Skeletal muscle tissue (tissue), 4 donors: ENCODE measurements around the gene PRR14L. TPM values are rescaled to one million over a fixed set of nuclear protein-coding genes. Genes with fewer than 3 reads are reported as not detected.
"Not testable (repeated sequence)": the region's sequence is repeated elsewhere in the genome, so short reads cannot be mapped to it uniquely, and the experiment has no call there.

Source experiments
- H3K27ac ChIP-seq: one replicate; pipeline ENCODE4 v1.7.0; 2013; ENCODE audit warnings: mild to moderate bottlenecking, low read depth, low read length, inconsistent platforms
- H3K27me3 ChIP-seq, 3 donors: one replicate each; pipeline ENCODE4 v1.7.0; 2013; ENCODE audit warnings: low read length in 3 of 3; ENCODE audit not compliant: control insufficient read depth in 3 of 3, insufficient read depth in 3 of 3
- H3K36me3 ChIP-seq, 3 donors: one replicate each; pipeline ENCODE4 v1.7.0; 2013; ENCODE audit warnings: low read length in 3 of 3; ENCODE audit not compliant: control insufficient read depth in 3 of 3, insufficient read depth in 3 of 3
- H3K4me1 ChIP-seq, 3 donors: one replicate each; pipeline ENCODE4 v1.7.0; 2013; ENCODE audit warnings: low read length in 3 of 3, mild to moderate bottlenecking in 3 of 3; ENCODE audit not compliant: control insufficient read depth in 3 of 3, insufficient read depth in 3 of 3
- H3K4me3 ChIP-seq, 3 donors: one replicate each; pipeline ENCODE4 v1.7.0; 2013; ENCODE audit warnings: low read length in 3 of 3
- H3K9ac ChIP-seq, 3 donors: one replicate each; pipeline ENCODE4 v1.7.0; 2013; ENCODE audit warnings: low read length in 3 of 3, mild to moderate bottlenecking in 3 of 3, moderate library complexity in 2 of 3, low read depth in 1 of 3
- H3K9me3 ChIP-seq, 3 donors: one replicate each; pipeline ENCODE4 v1.7.0; 2013; ENCODE audit warnings: low read length in 3 of 3; ENCODE audit not compliant: control insufficient read depth in 3 of 3
- total RNA-seq: library from RNA; depleted of rRNA; stranded (reverse); fragments of >200 nt; gene quantifications from one replicate; pipeline ENCODE4 v1.2.3, GENCODE V29; 2014
- donor health status: Osteomylitis.

PRR14L gene
- total RNA-seq, 1 donor from 2014 or later = 16.7 TPM

GRCh38 chr22:31742682-31743081, 7.2 kb downstream of the PRR14L start:
- no peaks in the 10 kb centered on the region for H3K27me3 ChIP-seq
- no peak overlapping the region for H3K27ac ChIP-seq
- no peaks in the 10 kb centered on the region for H3K9me3 ChIP-seq
- H3K4me3 ChIP-seq = no peak overlapping the region
- peaks cover 0 to 20% (median 16%) of the 10 kb centered on the region in 3 donors for H3K36me3 ChIP-seq
- H3K4me1 ChIP-seq = no peaks in the 10 kb centered on the region
- no peak overlapping the region for H3K9ac ChIP-seq

- Histone ChIP-seq H3K9ac (no peak overlapping the region), H3K4me3 (no peak overlapping the region), H3K36me3 (peaks cover 0 to 17% (median 17%) of the 10 kb centered on the region in 3 donors), H3K4me1 (no peaks in the 10 kb centered on the region), H3K27me3 (no peaks in the 10 kb centered on the region), H3K9me3 (no peaks in the 10 kb centered on the region), H3K27ac (no peak overlapping the region)
These were observed 7.8 kb downstream of the PRR14L start for GRCh38 chr22:31742115-31742514.

- not testable (repeated sequence) for H3K4me3 ChIP-seq, H3K4me1 ChIP-seq, H3K9me3 ChIP-seq, H3K27me3 ChIP-seq, H3K27ac ChIP-seq, H3K9ac ChIP-seq
- peaks cover 0 to 17% (median 11%) of the 10 kb centered on the region in 3 donors for H3K36me3 ChIP-seq
These were observed 9.6 kb downstream of the PRR14L start for GRCh38 chr22:31740314-31740713.

GRCh38 chr22:31739795-31740201, 10.1 kb downstream of the PRR14L start:
- Histone ChIP-seq H3K9ac (no peak overlapping the region), H3K27ac (no peak overlapping the region), H3K4me3 (no peak overlapping the region), H3K36me3 (peaks cover 0 to 17% (median 10%) of the 10 kb centered on the region in 3 donors), H3K4me1 (no peaks in the 10 kb centered on the region), H3K9me3 (no peaks in the 10 kb centered on the region), H3K27me3 (no peaks in the 10 kb centered on the region)

- H3K4me1 ChIP-seq = no peaks in the 10 kb centered on the region
- no peak overlapping the region for H3K27ac ChIP-seq
- H3K27me3 ChIP-seq = no peaks in the 10 kb centered on the region
- H3K4me3 ChIP-seq = no peak overlapping the region
- H3K36me3 ChIP-seq = peaks cover 3 to 17% (median 5%) of the 10 kb centered on the region in 3 donors
- no peaks in the 10 kb centered on the region for H3K9me3 ChIP-seq
- no peak overlapping the region for H3K9ac ChIP-seq
These were observed 11.4 kb downstream of the PRR14L start for GRCh38 chr22:31738566-31738965.

- H3K27ac ChIP-seq = no peak overlapping the region
- H3K9ac ChIP-seq = no peak overlapping the region
- H3K9me3 ChIP-seq = no peaks in the 10 kb centered on the region
- no peaks in the 10 kb centered on the region for H3K4me1 ChIP-seq
- H3K4me3 ChIP-seq = no peak overlapping the region
- H3K36me3 ChIP-seq = peaks cover 3 to 17% (median 5%) of the 10 kb centered on the region in 3 donors
- H3K27me3 ChIP-seq = no peaks in the 10 kb centered on the region
These were observed 12.0 kb downstream of the PRR14L start for GRCh38 chr22:31737932-31738331.

GRCh38 chr22:31736458-31736857, 13.5 kb downstream of the PRR14L start:
- H3K4me1 ChIP-seq = no peaks in the 10 kb centered on the region
- H3K4me3 ChIP-seq = no peak overlapping the region
- H3K9me3 ChIP-seq = no peaks in the 10 kb centered on the region
- H3K36me3 ChIP-seq = peaks cover 3 to 17% (median 3%) of the 10 kb centered on the region in 3 donors
- no peak overlapping the region for H3K9ac ChIP-seq
- H3K27me3 ChIP-seq = no peaks in the 10 kb centered on the region
- no peak overlapping the region for H3K27ac ChIP-seq

GRCh38 chr22:31734512-31734911, 15.4 kb downstream of the PRR14L start:
- H3K36me3 ChIP-seq = peaks cover 3 to 14% (median 3%) of the 10 kb centered on the region in 3 donors
- H3K27ac ChIP-seq = no peak overlapping the region
- no peaks in the 10 kb centered on the region for H3K9me3 ChIP-seq
- H3K27me3 ChIP-seq = no peaks in the 10 kb centered on the region
- H3K9ac ChIP-seq = no peak overlapping the region
- H3K4me1 ChIP-seq = peaks cover 0 to 3% (median 0%) of the 10 kb centered on the region in 3 donors
- H3K4me3 ChIP-seq = no peak overlapping the region

- no peak overlapping the region for H3K9ac ChIP-seq
- H3K4me1 ChIP-seq = peaks cover 0 to 3% (median 0%) of the 10 kb centered on the region in 3 donors
- H3K36me3 ChIP-seq = peaks cover 2 to 12% (median 3%) of the 10 kb centered on the region in 3 donors
- H3K4me3 ChIP-seq = no peak overlapping the region
- H3K27ac ChIP-seq = no peak overlapping the region
- H3K27me3 ChIP-seq = no peaks in the 10 kb centered on the region
- no peaks in the 10 kb centered on the region for H3K9me3 ChIP-seq
These were observed 16.3 kb downstream of the PRR14L start for GRCh38 chr22:31733580-31734079.

GRCh38 chr22:31732089-31732829, 17.7 kb downstream of the PRR14L start:
- Histone ChIP-seq H3K4me1 (peaks cover 0 to 6% (median 0%) of the 10 kb centered on the region in 3 donors), H3K27me3 (no peaks in the 10 kb centered on the region), H3K36me3 (peaks cover 0 to 3% (median 3%) of the 10 kb centered on the region in 3 donors), H3K27ac (no peak overlapping the region), H3K4me3 (no peak overlapping the region), H3K9me3 (no peaks in the 10 kb centered on the region), H3K9ac (no peak overlapping the region)
